ENCODE measurements around the gene TSPAN4. TPM values are rescaled to one million over a fixed set of nuclear protein-coding genes. Genes with fewer than 3 reads are reported as not detected.

The TSPAN4 gene
- total and polyA plus RNA-seq, 8 donors, result 10.5 to 116 (median 28.4) TPM

DNA sequence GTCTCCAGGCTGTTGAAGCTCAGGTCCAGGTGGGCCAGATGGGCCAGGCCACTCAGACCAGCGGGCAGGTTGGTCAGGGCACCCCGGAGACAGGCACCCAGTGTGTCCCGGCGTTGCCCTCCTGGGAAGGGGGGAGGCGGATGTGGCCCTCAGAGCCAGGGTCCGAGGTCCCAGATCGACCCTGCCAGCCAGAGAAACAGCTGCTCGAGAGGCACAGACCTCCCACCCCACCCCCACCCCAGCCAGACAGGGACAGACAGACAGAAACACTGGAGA, 39.2 kb upstream of the TSPAN4 start:
- no peak overlapping the region for H3K4me3 ChIP-seq
- TF ChIP-seq POLR2AphosphoS5 (IDR thresholded peaks at IDR 0.05), result no peak
- no peak for TF ChIP-seq EP300 (IDR thresholded peaks at IDR 0.05)
- TF ChIP-seq, protein P1, sequence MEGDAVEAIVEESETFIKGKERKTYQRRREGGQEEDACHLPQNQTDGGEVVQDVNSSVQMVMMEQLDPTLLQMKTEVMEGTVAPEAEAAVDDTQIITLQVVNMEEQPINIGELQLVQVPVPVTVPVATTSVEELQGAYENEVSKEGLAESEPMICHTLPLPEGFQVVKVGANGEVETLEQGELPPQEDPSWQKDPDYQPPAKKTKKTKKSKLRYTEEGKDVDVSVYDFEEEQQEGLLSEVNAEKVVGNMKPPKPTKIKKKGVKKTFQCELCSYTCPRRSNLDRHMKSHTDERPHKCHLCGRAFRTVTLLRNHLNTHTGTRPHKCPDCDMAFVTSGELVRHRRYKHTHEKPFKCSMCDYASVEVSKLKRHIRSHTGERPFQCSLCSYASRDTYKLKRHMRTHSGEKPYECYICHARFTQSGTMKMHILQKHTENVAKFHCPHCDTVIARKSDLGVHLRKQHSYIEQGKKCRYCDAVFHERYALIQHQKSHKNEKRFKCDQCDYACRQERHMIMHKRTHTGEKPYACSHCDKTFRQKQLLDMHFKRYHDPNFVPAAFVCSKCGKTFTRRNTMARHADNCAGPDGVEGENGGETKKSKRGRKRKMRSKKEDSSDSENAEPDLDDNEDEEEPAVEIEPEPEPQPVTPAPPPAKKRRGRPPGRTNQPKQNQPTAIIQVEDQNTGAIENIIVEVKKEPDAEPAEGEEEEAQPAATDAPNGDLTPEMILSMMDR (IDR thresholded peaks at IDR 0.05), result no peak
- TF ChIP-seq POLR2A (IDR thresholded peaks at IDR 0.05), result no peak
- H3K36me3 ChIP-seq, result peaks cover 11 to 44% (median 39%) of the 10 kb centered on the region in 4 donors
- no peaks in the 10 kb centered on the region for H3K9me3 ChIP-seq
- no peak for DNase-seq
- no peak overlapping the region for H3K27ac ChIP-seq
- peaks cover 24 to 46% (median 36%) of the 10 kb centered on the region in 4 donors for H3K4me1 ChIP-seq
- no peaks in the 10 kb centered on the region for H3K27me3 ChIP-seq
- 78 to 98% (median 91%) methylated on average over 5 to 8 of the region's 8 CpGs for WGBS, 5 donors
- intact Hi-C loops (cut with DNase I; ENCODE audit: low total_unique reads), result no loop called here

DNA sequence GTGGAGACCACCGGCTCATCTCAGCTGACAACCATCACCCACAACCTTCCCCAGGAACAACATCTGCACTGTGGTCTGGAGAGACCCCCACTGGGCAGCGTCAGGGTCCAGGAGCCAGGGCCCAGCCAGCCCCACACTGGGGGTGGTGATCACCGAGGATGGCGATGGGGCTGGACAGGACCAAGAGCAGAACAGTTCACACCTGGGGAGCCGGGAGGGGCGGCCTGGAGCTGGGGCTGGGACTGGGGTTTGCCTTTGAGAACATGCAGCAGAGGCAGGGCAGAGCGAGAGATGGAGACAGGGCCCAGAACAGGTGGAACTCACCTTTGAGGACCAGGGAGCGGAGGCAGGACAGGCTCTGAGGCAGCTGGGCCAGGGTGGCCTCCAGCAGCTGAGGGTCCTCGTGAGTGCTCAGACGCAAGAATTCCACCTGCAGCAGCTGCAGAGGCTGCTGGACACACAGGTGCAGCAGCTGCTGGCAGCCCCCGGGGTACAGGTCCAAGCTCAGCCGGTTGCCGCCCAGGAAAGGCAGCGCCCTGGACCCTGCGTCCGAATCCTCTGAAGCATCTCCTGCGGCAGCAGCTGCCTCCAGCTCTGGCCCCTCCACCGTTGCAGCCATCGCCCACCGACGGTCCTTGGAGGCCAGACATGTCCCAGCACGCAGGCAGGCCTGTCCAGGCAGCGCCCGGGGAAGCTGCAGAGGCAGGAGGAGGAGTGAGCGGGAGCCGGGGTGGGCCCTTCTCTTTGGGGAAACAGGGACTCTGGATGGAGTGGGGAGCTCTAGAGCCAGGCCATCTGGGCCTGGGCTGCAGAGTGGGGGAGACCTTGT, 38.7 kb upstream of the TSPAN4 start:
- peaks cover 11 to 44% (median 39%) of the 10 kb centered on the region in 4 donors for H3K36me3 ChIP-seq
- no peaks in the 10 kb centered on the region for H3K9me3 ChIP-seq
- H3K4me1 ChIP-seq, result peaks cover 27 to 49% (median 39%) of the 10 kb centered on the region in 4 donors
- peak overlapping the region in 2 of 5 donors; percentile 89 to 92 for H3K27ac ChIP-seq
- 51 to 69% (median 57%) methylated on average over 15 to 26 of the region's 26 CpGs for WGBS, 5 donors
- peak overlapping the region in 3 of 4 donors; percentile 61 to 71 (median 70) for H3K4me3 ChIP-seq
- intact Hi-C loops (cut with DNase I; ENCODE audit: low total_unique reads), result no loop called here
- no peaks in the 10 kb centered on the region for H3K27me3 ChIP-seq
- TF ChIP-seq POLR2AphosphoS5 (IDR thresholded peaks at IDR 0.05) (no peak), EP300 (IDR thresholded peaks at IDR 0.05) (no peak), POLR2A (IDR thresholded peaks at IDR 0.05) (no peak)
- TF ChIP-seq, protein P1 (IDR thresholded peaks at IDR 0.05), result no peak
- DNase-seq, result no peak

DNA sequence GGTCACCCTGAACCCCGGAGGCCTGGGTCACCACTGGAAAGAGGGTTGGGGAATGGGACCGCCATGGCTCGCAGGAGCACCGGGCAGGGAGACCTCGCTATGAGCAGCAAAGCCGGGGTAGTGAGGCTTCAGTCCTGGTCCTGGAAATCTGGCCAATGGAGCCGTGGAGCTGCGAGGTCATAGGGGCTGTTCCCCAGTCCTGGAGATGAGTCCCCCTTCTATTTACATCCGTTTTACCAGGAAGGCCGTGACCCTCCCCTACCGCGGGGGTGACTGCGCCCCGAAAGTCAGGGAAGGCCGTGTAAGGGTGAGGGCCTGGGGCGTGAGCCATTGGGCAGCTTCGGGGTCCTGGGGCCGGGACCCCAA, 38.1 kb upstream of the TSPAN4 start:
- WGBS, 5 donors, result 2 to 14% (median 5%) methylated on average over 15 to 18 of the region's 18 CpGs
- no peak for DNase-seq

DNA sequence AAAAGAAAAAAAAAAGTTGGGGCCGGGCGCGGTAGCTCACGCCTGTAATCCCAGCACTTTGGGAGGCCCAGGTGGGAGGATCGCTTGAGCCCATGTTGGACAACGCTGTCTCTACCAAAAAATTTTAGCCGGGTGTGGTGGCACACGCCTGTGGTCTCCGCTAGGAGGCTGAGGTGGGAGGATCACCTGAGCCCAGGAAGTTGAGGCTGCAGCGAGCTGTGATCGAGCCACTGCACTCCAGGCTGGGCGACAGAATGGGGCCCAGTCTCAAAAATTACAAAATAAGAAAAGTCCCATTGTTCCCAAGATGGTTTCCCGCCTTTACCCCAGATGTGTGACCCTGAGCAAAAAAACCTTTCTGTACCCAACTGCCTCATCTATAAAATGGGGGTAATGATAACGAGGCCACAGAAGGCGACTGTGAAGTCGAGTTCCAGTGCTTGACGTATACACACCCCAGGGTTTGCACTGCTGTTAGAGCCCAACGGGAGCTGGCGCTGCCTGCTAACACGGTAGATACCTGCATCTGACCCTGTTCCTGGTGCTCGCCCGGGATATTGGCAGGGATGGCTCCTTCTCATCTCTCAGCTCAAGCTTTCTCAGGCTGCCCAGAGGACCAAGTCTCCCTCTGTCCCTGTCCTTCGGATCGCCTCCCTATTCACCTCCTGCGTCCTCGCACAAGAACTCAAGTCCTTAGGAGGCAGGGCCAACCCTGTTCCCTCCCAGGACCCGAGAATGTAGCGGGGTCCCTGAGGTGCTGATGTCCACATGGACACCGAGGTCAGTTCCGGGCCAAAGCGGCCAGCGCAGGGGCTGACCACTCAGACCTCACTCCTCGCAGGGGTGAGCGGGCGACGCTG, 34.0 kb upstream of the TSPAN4 start:
- Histone ChIP-seq H3K36me3 (peaks cover 22 to 26% (median 25%) of the 10 kb centered on the region in 4 donors), H3K4me3 (peak overlapping the region; percentile 83 to 98 (median 92)), H3K9me3 (no peaks in the 10 kb centered on the region), H3K27ac (peak overlapping the region; percentile 89 to 99 (median 98)), H3K4me1 (peaks cover 41 to 64% (median 58%) of the 10 kb centered on the region in 4 donors), H3K27me3 (no peaks in the 10 kb centered on the region)
- DNase-seq, result no peak
- WGBS, 5 donors, result 25 to 47% (median 28%) methylated on average over 23 to 36 of the region's 36 CpGs
- intact Hi-C loops (cut with DNase I; ENCODE audit: low total_unique reads), result no loop called here
- no peak for TF ChIP-seq POLR2A (IDR thresholded peaks at IDR 0.05)
- TF ChIP-seq POLR2AphosphoS5 (IDR thresholded peaks at IDR 0.05), result no peak
- TF ChIP-seq, protein P1 (IDR thresholded peaks at IDR 0.05), result no peak
- no peak for TF ChIP-seq EP300 (IDR thresholded peaks at IDR 0.05)

More for the DNA sequence above, 38.1 kb upstream of the TSPAN4 start:
- no peaks in the 10 kb centered on the region for H3K9me3 ChIP-seq
- H3K4me1 ChIP-seq, result peaks cover 27 to 50% (median 40%) of the 10 kb centered on the region in 4 donors
- peak overlapping the region; percentile 87 to 92 (median 89) for H3K27ac ChIP-seq
- H3K36me3 ChIP-seq, result peaks cover 6 to 38% (median 35%) of the 10 kb centered on the region in 4 donors
- intact Hi-C loops (cut with DNase I; ENCODE audit: low total_unique reads), result no loop called here
- H3K4me3 ChIP-seq, result peak overlapping the region; percentile 61 to 71 (median 67)
- TF ChIP-seq POLR2A (IDR thresholded peaks at IDR 0.05) (no peak), EP300 (IDR thresholded peaks at IDR 0.05) (no peak), POLR2AphosphoS5 (IDR thresholded peaks at IDR 0.05) (no peak)
- TF ChIP-seq, protein P1 (IDR thresholded peaks at IDR 0.05), result no peak
- H3K27me3 ChIP-seq, result no peaks in the 10 kb centered on the region

Data from stomach (tissue), 9 donors.